AG09309 (cell line): ENCODE data around the gene PCYOX1L.
A peak's percentile ranks its signal among the peaks of the same experiment; 100 is the strongest.

Experiments used
- DNase-seq: peaks from one replicate; pipeline ENCODE4 v3.0.0-alpha.2; 2010; ENCODE audit warnings: low read depth
- H3K4me3 ChIP-seq: 2 replicates; pipeline ENCODE4 v1.5.1; 2011; ENCODE audit warnings: mild to moderate bottlenecking, low read depth, low read length, moderate library complexity; ENCODE audit not compliant: control insufficient read depth
- TF ChIP-seq, protein P1 (sequence below): IDR thresholded peaks from 2 replicates; pipeline ENCODE4 v1.5.1; 2011; ENCODE audit warnings: mild to moderate bottlenecking, low read depth, low read length, inconsistent platforms; ENCODE audit not compliant: insufficient read depth, control insufficient read depth; ENCODE audit errors: missing control alignments

Gene PCYOX1L

GRCh38 chr5:149408252-149409099, 50.6 kb downstream of the PCYOX1L start:
- DNase-seq: no peak
- TF ChIP-seq, protein P1, sequence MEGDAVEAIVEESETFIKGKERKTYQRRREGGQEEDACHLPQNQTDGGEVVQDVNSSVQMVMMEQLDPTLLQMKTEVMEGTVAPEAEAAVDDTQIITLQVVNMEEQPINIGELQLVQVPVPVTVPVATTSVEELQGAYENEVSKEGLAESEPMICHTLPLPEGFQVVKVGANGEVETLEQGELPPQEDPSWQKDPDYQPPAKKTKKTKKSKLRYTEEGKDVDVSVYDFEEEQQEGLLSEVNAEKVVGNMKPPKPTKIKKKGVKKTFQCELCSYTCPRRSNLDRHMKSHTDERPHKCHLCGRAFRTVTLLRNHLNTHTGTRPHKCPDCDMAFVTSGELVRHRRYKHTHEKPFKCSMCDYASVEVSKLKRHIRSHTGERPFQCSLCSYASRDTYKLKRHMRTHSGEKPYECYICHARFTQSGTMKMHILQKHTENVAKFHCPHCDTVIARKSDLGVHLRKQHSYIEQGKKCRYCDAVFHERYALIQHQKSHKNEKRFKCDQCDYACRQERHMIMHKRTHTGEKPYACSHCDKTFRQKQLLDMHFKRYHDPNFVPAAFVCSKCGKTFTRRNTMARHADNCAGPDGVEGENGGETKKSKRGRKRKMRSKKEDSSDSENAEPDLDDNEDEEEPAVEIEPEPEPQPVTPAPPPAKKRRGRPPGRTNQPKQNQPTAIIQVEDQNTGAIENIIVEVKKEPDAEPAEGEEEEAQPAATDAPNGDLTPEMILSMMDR: no peak
- peak overlapping the region; percentile 82 for H3K4me3 ChIP-seq

DNA sequence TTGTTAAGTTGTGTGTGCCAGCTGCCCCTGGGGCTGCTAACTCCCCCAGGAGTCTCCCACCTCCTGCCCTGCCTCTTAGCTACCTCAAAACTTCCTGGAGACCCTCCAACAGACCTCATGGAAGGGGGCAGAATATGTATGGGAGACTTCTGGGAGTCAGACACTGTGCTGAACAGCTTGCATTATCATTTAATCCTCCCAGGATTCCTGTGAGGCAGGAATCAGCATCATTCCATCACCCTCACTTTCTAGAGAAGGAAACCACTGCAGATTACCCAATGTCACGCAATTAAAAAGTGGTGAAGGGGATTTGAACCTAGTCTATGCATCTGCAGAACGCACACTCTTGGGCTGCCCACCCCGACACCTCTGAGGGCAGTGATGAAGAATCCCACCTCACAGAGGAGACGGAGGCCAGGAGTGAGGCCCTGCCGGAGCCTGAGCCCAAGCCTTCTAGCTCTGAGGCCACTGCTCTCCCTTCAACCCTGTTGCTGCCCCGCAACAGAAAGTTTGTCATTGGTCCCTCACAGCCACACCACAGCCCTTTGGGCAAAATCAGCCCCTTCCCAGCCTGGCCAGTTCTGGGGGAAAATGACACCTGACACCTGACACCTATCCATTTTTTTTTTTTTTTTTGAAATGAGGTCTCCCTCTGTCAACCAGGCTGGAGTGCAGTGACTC, 51.6 kb downstream of the PCYOX1L start:
- TF ChIP-seq, protein P1: no peak
- H3K4me3 ChIP-seq: peak overlapping the region; percentile 82
- no peak for DNase-seq

GRCh38 chr5:149410071-149410470, 52.2 kb downstream of the PCYOX1L start:
- no peak for DNase-seq
- TF ChIP-seq, protein P1: no peak
- H3K4me3 ChIP-seq: no peak overlapping the region; the same call in 1 of the 2 replicates

DNA sequence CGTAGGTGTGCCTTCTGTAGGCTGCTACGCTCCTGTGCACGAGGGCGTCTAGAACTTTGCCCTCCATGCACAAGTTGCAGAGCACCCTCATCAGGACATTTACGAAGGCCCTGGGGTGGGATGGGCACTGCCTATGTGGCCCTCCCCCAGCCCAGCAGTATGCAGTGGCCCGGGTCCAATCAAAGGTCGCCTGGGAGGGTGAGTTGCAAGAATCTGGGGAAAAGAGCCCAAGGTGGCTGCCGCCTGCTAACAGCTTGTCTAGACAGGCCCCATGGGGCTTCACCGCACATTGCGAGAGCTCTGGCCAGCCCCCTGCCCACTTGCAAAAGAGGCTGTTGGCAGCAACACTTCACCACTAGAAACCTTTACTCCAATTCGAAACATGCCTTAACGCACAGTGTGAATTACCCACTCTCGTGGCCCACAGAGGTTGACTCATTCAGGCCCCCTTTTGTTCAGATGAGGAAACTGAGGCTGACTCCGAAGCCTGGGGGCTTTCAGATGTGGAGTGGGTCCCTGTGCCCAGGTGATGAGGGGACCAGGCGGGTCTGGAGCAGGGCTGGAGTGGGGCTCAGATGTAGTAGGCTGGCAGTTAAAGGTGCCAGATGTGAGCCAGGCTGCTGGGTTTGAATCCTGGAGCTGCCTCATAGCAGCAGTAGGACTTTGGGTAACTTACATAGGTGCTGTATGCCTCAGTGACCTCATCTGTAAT, 53.0 kb downstream of the PCYOX1L start:
- H3K4me3 ChIP-seq: peak overlapping the region; percentile 15; the same call in 1 of the 2 replicates
- TF ChIP-seq, protein P1: no peak
- DNase-seq: no peak

DNA sequence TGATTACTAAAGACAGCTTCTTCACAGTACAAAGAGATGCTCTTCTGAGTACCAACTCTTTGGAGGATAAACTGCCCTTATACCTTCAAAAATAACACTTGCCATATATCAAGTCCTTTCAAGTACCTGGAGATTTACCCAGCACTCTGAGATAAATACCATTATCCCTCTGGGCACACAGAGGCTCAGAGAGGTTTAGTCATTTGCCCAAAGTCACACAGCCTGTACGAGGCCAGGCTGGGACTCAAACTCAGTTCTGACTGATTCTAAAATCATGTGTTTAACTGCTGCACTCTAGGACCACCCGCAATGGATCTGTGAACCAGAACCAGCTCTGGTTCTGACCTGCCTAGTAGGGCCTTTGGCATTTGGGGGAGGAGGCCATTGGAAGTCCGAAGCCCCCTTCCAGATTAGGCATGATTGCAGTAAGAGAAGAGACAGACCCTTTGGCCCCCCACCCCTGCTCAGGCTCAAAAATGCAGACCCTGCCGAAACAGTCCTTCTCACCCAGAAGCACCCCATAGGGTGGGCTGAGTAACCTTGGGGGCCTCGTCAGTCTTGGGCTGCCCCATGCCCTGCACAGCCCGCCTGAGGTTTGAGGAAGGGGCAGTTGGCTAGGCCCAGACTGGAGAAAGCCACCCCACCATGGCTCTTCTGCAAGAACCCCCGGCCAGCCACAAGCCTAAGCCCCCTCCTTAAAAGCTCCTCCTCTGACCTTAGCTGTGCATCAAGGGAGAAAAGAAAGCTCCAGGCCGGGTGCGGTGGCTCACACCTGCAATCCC, 54.1 kb downstream of the PCYOX1L start:
- TF ChIP-seq, protein P1: no peak
- no peak overlapping the region for H3K4me3 ChIP-seq

More for the DNA sequence above, 54.1 kb downstream of the PCYOX1L start:
- DNase-seq: no peak
